ENCODE measurements around the gene TMPRSS12. TPM values are rescaled to one million over a fixed set of nuclear protein-coding genes. Genes with fewer than 3 reads are reported as not detected.
A peak's percentile ranks its signal among the peaks of the same experiment; 100 is the strongest.

TMPRSS12 gene
- total and polyA plus RNA-seq, 2 of the 13 experiments (the other 11 are each of a cell fraction or from before 2014, with no cell fraction given): not detected

DNA sequence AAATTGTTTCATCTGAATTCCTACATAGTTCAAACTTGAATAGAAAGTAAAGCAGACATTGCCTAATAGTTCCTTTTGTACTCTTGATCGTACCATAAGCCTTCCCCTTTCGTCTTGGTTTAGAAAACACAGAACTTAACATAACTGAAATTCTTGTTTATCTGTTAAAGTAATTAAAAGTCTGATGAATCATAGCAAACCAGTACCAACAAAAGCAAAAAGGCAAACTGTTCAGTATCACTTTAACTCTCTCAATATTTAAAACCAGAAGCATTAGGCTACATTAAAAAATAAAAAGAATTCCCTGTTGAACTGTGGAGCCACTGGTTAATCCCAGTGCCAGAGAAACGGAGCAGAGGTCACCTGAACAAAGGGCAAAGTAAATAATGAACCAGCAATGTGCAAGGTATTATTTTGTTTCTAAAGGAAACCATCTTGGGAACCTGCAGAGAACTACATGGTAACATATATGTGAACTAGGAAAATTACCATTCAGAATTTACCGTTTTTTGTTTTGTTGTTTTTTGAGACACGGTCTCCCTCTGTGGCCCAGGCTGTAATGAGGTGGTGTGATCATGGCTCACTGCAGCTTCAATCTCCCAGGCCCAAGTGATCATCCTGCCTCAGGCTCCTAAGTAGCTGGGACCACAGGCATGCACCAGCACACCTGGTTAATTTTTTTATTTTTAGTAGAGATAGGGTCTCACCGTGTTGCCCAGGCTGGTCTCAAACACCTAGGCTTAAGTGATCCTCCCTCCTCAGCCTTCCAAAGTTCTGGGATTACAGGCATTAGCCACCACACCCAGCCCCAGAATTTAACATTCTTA lies 92.5 kb downstream of the TMPRSS12 start (continued):
- TF ChIP-seq ZFX (CRISPR knock-in tag; IDR thresholded peaks at IDR 0.05; ENCODE audit: low read depth): no peak
- TF ChIP-seq TEAD3 (CRISPR knock-in tag; optimal IDR thresholded peaks at IDR 0.05; ENCODE audit: borderline replicate concordance): no peak
- peak; percentile 78 for TF ChIP-seq NCOR1 (IDR thresholded peaks at IDR 0.05; ENCODE audit: borderline replicate concordance, low read length)
- peak; percentile 98 for TF ChIP-seq PPARG (CRISPR knock-in tag; conservative IDR thresholded peaks at IDR 0.05)
- no peak for TF ChIP-seq ZFP36L1 (CRISPR knock-in tag; IDR thresholded peaks at IDR 0.05)
- TF ChIP-seq CREB1 (IDR thresholded peaks at IDR 0.05): no peak
- peak; percentile 43; the same call in 1 of the 2 replicates for TF ChIP-seq CREB1 (CRISPR knock-in tag; IDR thresholded peaks at IDR 0.05)
- TF ChIP-seq KAT8 (CRISPR knock-in tag; IDR thresholded peaks at IDR 0.05): 0 out of 2 replicates have a peak, but pooled peaks have one; percentile 29
- no peak for TF ChIP-seq ZNF607 (CRISPR knock-in tag; IDR thresholded peaks at IDR 0.05; ENCODE audit: borderline replicate concordance)
- TF ChIP-seq, protein P1, sequence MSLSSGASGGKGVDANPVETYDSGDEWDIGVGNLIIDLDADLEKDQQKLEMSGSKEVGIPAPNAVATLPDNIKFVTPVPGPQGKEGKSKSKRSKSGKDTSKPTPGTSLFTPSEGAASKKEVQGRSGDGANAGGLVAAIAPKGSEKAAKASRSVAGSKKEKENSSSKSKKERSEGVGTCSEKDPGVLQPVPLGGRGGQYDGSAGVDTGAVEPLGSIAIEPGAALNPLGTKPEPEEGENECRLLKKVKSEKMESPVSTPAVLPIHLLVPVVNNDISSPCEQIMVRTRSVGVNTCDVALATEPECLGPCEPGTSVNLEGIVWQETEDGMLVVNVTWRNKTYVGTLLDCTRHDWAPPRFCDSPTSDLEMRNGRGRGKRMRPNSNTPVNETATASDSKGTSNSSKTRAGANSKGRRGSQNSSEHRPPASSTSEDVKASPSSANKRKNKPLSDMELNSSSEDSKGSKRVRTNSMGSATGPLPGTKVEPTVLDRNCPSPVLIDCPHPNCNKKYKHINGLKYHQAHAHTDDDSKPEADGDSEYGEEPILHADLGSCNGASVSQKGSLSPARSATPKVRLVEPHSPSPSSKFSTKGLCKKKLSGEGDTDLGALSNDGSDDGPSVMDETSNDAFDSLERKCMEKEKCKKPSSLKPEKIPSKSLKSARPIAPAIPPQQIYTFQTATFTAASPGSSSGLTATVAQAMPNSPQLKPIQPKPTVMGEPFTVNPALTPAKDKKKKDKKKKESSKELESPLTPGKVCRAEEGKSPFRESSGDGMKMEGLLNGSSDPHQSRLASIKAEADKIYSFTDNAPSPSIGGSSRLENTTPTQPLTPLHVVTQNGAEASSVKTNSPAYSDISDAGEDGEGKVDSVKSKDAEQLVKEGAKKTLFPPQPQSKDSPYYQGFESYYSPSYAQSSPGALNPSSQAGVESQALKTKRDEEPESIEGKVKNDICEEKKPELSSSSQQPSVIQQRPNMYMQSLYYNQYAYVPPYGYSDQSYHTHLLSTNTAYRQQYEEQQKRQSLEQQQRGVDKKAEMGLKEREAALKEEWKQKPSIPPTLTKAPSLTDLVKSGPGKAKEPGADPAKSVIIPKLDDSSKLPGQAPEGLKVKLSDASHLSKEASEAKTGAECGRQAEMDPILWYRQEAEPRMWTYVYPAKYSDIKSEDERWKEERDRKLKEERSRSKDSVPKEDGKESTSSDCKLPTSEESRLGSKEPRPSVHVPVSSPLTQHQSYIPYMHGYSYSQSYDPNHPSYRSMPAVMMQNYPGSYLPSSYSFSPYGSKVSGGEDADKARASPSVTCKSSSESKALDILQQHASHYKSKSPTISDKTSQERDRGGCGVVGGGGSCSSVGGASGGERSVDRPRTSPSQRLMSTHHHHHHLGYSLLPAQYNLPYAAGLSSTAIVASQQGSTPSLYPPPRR (CRISPR knock-in tag; IDR thresholded peaks at IDR 0.05; ENCODE audit: borderline replicate concordance): no peak
- TF ChIP-seq FOSL2 (CRISPR knock-in tag; IDR thresholded peaks at IDR 0.05): 0 out of 2 replicates have a peak, but pooled peaks have one; percentile 28
- TF ChIP-seq, protein P2, sequence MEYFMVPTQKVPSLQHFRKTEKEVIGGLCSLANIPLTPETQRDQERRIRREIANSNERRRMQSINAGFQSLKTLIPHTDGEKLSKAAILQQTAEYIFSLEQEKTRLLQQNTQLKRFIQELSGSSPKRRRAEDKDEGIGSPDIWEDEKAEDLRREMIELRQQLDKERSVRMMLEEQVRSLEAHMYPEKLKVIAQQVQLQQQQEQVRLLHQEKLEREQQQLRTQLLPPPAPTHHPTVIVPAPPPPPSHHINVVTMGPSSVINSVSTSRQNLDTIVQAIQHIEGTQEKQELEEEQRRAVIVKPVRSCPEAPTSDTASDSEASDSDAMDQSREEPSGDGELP (IDR thresholded peaks at IDR 0.05; ENCODE audit: borderline replicate concordance, low read depth): peak; percentile 6; the same call in 1 of the 2 replicates
- peak in 1 of 2 experiments; percentile 41; a peak in 1 of 4 replicates for TF ChIP-seq EP300 (IDR thresholded peaks at IDR 0.05; ENCODE audit: low read depth in 2 of 2, low read length in 2 of 2)
- TF ChIP-seq EP300 (CRISPR knock-in tag; IDR thresholded peaks at IDR 0.05; ENCODE audit: borderline replicate concordance): no peak
- peak; percentile 70; the same call in 1 of the 2 replicates for TF ChIP-seq RXRB (CRISPR knock-in tag; IDR thresholded peaks at IDR 0.05; ENCODE audit: borderline replicate concordance)
- TF ChIP-seq NR2C2 (CRISPR knock-in tag; IDR thresholded peaks at IDR 0.05; ENCODE audit: borderline replicate concordance): 0 out of 2 replicates have a peak, but pooled peaks have one; percentile 7
- TF ChIP-seq FOXA1 (IDR thresholded peaks at IDR 0.05): no peak
- peak; percentile 80 for TF ChIP-seq FOXA1 (CRISPR knock-in tag; IDR thresholded peaks at IDR 0.05)
- TF ChIP-seq NR2F6 (IDR thresholded peaks at IDR 0.05): peak; percentile 90
- TF ChIP-seq NR2F6 (CRISPR knock-in tag; IDR thresholded peaks at IDR 0.05): peak; percentile 79
- TF ChIP-seq, protein P3, sequence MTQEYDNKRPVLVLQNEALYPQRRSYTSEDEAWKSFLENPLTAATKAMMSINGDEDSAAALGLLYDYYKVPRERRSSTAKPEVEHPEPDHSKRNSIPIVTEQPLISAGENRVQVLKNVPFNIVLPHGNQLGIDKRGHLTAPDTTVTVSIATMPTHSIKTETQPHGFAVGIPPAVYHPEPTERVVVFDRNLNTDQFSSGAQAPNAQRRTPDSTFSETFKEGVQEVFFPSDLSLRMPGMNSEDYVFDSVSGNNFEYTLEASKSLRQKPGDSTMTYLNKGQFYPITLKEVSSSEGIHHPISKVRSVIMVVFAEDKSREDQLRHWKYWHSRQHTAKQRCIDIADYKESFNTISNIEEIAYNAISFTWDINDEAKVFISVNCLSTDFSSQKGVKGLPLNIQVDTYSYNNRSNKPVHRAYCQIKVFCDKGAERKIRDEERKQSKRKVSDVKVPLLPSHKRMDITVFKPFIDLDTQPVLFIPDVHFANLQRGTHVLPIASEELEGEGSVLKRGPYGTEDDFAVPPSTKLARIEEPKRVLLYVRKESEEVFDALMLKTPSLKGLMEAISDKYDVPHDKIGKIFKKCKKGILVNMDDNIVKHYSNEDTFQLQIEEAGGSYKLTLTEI (CRISPR knock-in tag; conservative IDR thresholded peaks at IDR 0.05): no peak
- no peak for TF ChIP-seq FOXK1 (CRISPR knock-in tag; IDR thresholded peaks at IDR 0.05; ENCODE audit: borderline replicate concordance, low read depth)
